Neural cell (in vitro differentiated cells): ENCODE results near the gene LRRC2. TPM values are rescaled to one million over a fixed set of nuclear protein-coding genes. Genes with fewer than 3 reads are reported as not detected.
"Not testable (repeated sequence)": the region's sequence is repeated elsewhere in the genome, so short reads cannot be mapped to it uniquely, and the experiment has no call there.

Experiments used
- H2AFZ ChIP-seq: fragments of 200-600, 300-800 bp; sonication (generic), shearing (Covaris generic); 2 replicates; pipeline ENCODE4 v1.6.0; 2014; ENCODE audit warnings: low read depth, mild to moderate bottlenecking, antibody characterized with exemption, low read length, moderate library complexity
- H3F3A ChIP-seq: fragments of 200-600 bp; shearing (Covaris generic); 2 replicates; pipeline ENCODE4 v1.6.1; 2016; ENCODE audit warnings: mild to moderate bottlenecking, moderate library complexity, mixed read lengths, antibody characterized with exemption, low read length; ENCODE audit not compliant: insufficient read depth, poor library complexity, severe bottlenecking
- H3K27ac ChIP-seq: fragments of 200-600, 300-800 bp; sonication (generic), shearing (Covaris generic); 2 replicates; pipeline ENCODE4 v1.5.1; 2014; ENCODE audit warnings: mild to moderate bottlenecking, low read length, moderate library complexity
- H3K27me3 ChIP-seq: fragments of 300-800, 200-600 bp; sonication (generic), shearing (Covaris generic); 2 replicates; pipeline ENCODE4 v1.6.0; 2014; ENCODE audit warnings: mild to moderate bottlenecking, low read depth, low read length, moderate library complexity; ENCODE audit not compliant: insufficient read depth
- H3K36me3 ChIP-seq: fragments of 300-800, 200-600 bp; sonication (generic), shearing (Covaris generic); 2 replicates; pipeline ENCODE4 v1.5.1; 2014; ENCODE audit warnings: mild to moderate bottlenecking, antibody characterized with exemption, low read length, moderate library complexity; ENCODE audit not compliant: insufficient read depth
- H3K4me2 ChIP-seq: fragments of 300-800, 200-600 bp; sonication (generic), shearing (Covaris generic); 2 replicates; pipeline ENCODE4 v1.6.0; 2014; ENCODE audit warnings: mild to moderate bottlenecking, low read length
- H3K4me3 ChIP-seq: fragments of 300-800, 200-600 bp; sonication (generic), shearing (Covaris generic); 2 replicates; pipeline ENCODE4 v1.5.1; 2014; ENCODE audit warnings: mild to moderate bottlenecking, low read length, moderate library complexity
- H3K79me2 ChIP-seq: fragments of 200-600 bp; shearing (Covaris generic); replicated peaks from 2 replicates; pipeline ENCODE4 v1.6.0; 2014; ENCODE audit warnings: mild to moderate bottlenecking, low read length, moderate library complexity; ENCODE audit not compliant: insufficient read depth
- H3K9ac ChIP-seq: fragments of 300-800, 200-600 bp; sonication (generic), shearing (Covaris generic); 2 replicates; pipeline ENCODE4 v1.6.1; 2016; ENCODE audit warnings: mild to moderate bottlenecking, low read length, mixed read lengths
- H3K9me2 ChIP-seq: fragments of 200-600 bp; shearing (Covaris generic); 2 replicates; pipeline ENCODE4 v1.6.1; 2016; ENCODE audit warnings: mild to moderate bottlenecking, low read length, mixed read lengths; ENCODE audit not compliant: insufficient read depth
- H3K9me3 ChIP-seq: fragments of 200-600, 300-800 bp; sonication (generic), shearing (Covaris generic); 2 replicates; pipeline ENCODE4 v1.6.1; 2016; ENCODE audit warnings: mild to moderate bottlenecking, mixed run types, low read length, moderate library complexity, mixed read lengths
- H4K20me1 ChIP-seq: fragments of 200-600 bp; shearing (Covaris generic); 2 replicates; pipeline ENCODE4 v1.6.1; 2016; ENCODE audit warnings: mild to moderate bottlenecking, mixed run types; ENCODE audit not compliant: insufficient read depth
- EP300 ChIP-seq: fragments of 450-650 bp; conservative IDR thresholded peaks from 2 replicates; pipeline ENCODE4 v1.6.1; 2014; ENCODE audit warnings: antibody characterized with exemption, mild to moderate bottlenecking, moderate library complexity; ENCODE audit not compliant: poor library complexity, severe bottlenecking
- EZH2 ChIP-seq: fragments of 200-600, 300-800 bp; shearing (Covaris generic), sonication (generic); IDR thresholded peaks from 2 replicates; pipeline ENCODE4 v1.6.1; 2014; ENCODE audit warnings: antibody characterized with exemption, low read length, borderline replicate concordance, mild to moderate bottlenecking; ENCODE audit not compliant: insufficient read depth, poor library complexity, severe bottlenecking
- MXI1 ChIP-seq: fragments of 450-650 bp; conservative IDR thresholded peaks from 2 replicates; pipeline ENCODE4 v1.6.1; 2014; ENCODE audit warnings: antibody characterized with exemption, mild to moderate bottlenecking; ENCODE audit not compliant: poor library complexity, severe bottlenecking
- POLR2AphosphoS5 ChIP-seq: IDR thresholded peaks from 2 replicates; pipeline ENCODE4 v1.6.1; 2012
- RAD21 ChIP-seq: fragments of 450-650 bp; conservative IDR thresholded peaks from 2 replicates; pipeline ENCODE4 v1.6.1; 2014; ENCODE audit warnings: antibody characterized with exemption, mild to moderate bottlenecking, moderate library complexity
- REST ChIP-seq: IDR thresholded peaks from 2 replicates; pipeline ENCODE4 v1.6.1; 2012; ENCODE audit warnings: borderline replicate concordance
- SMC3 ChIP-seq: fragments of 450-650 bp; conservative IDR thresholded peaks from 2 replicates; pipeline ENCODE4 v1.6.1; 2014; ENCODE audit warnings: antibody characterized with exemption, mild to moderate bottlenecking, moderate library complexity; ENCODE audit not compliant: poor library complexity
- TAF1 ChIP-seq: IDR thresholded peaks from 2 replicates; pipeline ENCODE4 v1.6.1; 2012; ENCODE audit warnings: low read depth
- polyA plus RNA-seq: library from polyadenylated mRNA; depleted of rRNA; stranded (reverse); fragments of >200 nt; gene quantifications from 2 replicates; pipeline ENCODE4 v1.2.3, GENCODE V29; 2014
- TF ChIP-seq, protein P1 (sequence below): fragments of 450-650 bp; IDR thresholded peaks from 2 replicates; pipeline ENCODE4 v1.5.1; 2014; ENCODE audit warnings: antibody characterized with exemption, mild to moderate bottlenecking, moderate library complexity; ENCODE audit not compliant: poor library complexity, severe bottlenecking

LRRC2 gene
- polyA plus RNA-seq, 1 donor from 2014 or later: not detected

DNA sequence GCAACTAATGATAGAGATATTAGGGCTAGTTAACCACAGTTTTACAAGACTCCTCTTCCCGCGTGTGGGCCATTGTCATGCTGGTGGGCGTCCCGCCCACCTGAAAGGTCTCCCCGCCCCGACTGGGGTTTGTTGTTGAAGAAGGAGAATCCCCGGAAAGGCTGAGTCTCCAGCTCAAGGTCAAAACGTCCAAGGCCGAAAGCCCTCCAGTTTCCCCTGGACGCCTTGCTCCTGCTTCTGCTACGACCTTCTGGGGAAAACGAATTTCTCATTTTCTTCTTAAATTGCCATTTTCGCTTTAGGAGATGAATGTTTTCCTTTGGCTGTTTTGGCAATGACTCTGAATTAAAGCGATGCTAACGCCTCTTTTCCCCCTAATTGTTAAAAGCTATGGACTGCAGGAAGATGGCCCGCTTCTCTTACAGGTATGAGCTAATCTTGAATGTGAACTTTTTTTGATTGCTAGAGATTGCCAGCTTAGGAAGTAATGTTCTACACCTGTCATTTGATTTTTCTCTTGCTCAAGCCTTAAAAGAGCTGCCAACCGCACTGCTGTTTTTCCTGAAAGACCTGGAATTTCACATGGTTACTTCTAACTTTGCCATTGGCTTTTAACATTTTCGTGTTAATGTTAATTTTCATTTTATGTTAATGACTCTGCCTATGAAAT lies 11.6 kb upstream of the LRRC2 start:
- H3F3A ChIP-seq, H3K9me3 ChIP-seq, H2AFZ ChIP-seq, H3K36me3 ChIP-seq, H3K4me3 ChIP-seq, H3K4me2 ChIP-seq, H3K27ac ChIP-seq, H4K20me1 ChIP-seq, H3K79me2 ChIP-seq, H3K9ac ChIP-seq, H3K9me2 ChIP-seq: not testable (repeated sequence)
- peaks cover 67% of the 10 kb centered on the region for H3K27me3 ChIP-seq

GRCh38 chr3:46576879-46577278 lies 10.8 kb upstream of the LRRC2 start:
- no peaks in the 10 kb centered on the region for H3F3A ChIP-seq
- peaks cover 67% of the 10 kb centered on the region for H3K27me3 ChIP-seq
- no peak overlapping the region for H3K27ac ChIP-seq
- H4K20me1 ChIP-seq: no peaks in the 10 kb centered on the region
- H3K4me3 ChIP-seq: no peak overlapping the region
- H3K9me3 ChIP-seq: no peaks in the 10 kb centered on the region
- TF ChIP-seq EP300: no peak
- TF ChIP-seq MXI1: no peak
- no peak for TF ChIP-seq REST
- TF ChIP-seq EZH2: no peak
- TF ChIP-seq, protein P1, sequence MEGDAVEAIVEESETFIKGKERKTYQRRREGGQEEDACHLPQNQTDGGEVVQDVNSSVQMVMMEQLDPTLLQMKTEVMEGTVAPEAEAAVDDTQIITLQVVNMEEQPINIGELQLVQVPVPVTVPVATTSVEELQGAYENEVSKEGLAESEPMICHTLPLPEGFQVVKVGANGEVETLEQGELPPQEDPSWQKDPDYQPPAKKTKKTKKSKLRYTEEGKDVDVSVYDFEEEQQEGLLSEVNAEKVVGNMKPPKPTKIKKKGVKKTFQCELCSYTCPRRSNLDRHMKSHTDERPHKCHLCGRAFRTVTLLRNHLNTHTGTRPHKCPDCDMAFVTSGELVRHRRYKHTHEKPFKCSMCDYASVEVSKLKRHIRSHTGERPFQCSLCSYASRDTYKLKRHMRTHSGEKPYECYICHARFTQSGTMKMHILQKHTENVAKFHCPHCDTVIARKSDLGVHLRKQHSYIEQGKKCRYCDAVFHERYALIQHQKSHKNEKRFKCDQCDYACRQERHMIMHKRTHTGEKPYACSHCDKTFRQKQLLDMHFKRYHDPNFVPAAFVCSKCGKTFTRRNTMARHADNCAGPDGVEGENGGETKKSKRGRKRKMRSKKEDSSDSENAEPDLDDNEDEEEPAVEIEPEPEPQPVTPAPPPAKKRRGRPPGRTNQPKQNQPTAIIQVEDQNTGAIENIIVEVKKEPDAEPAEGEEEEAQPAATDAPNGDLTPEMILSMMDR: no peak
- TF ChIP-seq POLR2AphosphoS5: no peak
- no peak for TF ChIP-seq TAF1
- no peak for TF ChIP-seq SMC3
- TF ChIP-seq RAD21: no peak
- no peaks in the 10 kb centered on the region for H3K36me3 ChIP-seq
- H3K4me2 ChIP-seq: no peak overlapping the region
- no peaks in the 10 kb centered on the region for H3K9me2 ChIP-seq
- no peaks in the 10 kb centered on the region for H3K79me2 ChIP-seq
- no peak overlapping the region for H3K9ac ChIP-seq
- no peak overlapping the region for H2AFZ ChIP-seq

GRCh38 chr3:46576386-46576785 lies 10.3 kb upstream of the LRRC2 start:
- no peak for TF ChIP-seq EP300
- no peak for TF ChIP-seq REST
- TF ChIP-seq, protein P1: no peak
- no peak for TF ChIP-seq RAD21
- TF ChIP-seq SMC3: no peak
- no peak for TF ChIP-seq EZH2
- no peak for TF ChIP-seq POLR2AphosphoS5
- TF ChIP-seq MXI1: no peak
- no peak overlapping the region for H2AFZ ChIP-seq
- no peak overlapping the region for H3K9ac ChIP-seq
- H3K36me3 ChIP-seq: no peaks in the 10 kb centered on the region
- peaks cover 67% of the 10 kb centered on the region for H3K27me3 ChIP-seq
- H4K20me1 ChIP-seq: no peaks in the 10 kb centered on the region
- no peaks in the 10 kb centered on the region for H3K9me2 ChIP-seq
- H3K4me3 ChIP-seq: no peak overlapping the region
- no peaks in the 10 kb centered on the region for H3K9me3 ChIP-seq
- no peaks in the 10 kb centered on the region for H3F3A ChIP-seq
- H3K4me2 ChIP-seq: no peak overlapping the region
- H3K79me2 ChIP-seq: no peaks in the 10 kb centered on the region
- H3K27ac ChIP-seq: no peak overlapping the region
